NOMO-1 (cell line): ENCODE data around the gene HNF1B.

ENCODE experiments used
- DNase-seq, 2 experiments: peaks; one replicate each; lab custom pipeline; 2025; ENCODE audit not compliant: unreplicated experiment in 2 of 2; lab: John Stamatoyannopoulos, UW

Gene HNF1B

DNA sequence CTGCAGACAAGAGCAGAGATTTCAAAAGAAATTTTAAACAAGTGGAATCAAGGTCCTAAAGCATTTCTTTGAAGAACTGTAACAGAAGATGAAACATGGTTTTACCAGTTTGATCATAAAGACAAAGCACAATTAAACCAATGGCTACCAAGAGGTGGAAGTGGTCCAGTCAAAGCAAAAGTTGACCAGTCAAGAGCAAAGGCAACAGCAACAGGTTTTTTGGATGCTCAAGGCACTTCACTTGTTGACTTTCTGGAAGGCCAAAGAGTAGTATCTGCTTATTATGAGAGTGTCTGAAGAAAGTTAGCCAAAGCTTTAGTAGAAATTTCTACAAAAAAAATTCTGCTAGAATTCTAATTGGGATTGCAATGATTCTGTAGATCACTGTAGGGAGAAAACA, 106.9 kb downstream of the HNF1B start:
- DNase-seq, result no peak
